Mononuclear cell (primary cell): ENCODE results near the gene GSK3B. TPM values are rescaled to one million over a fixed set of nuclear protein-coding genes. Genes with fewer than 3 reads are reported as not detected.

Experiments used
- H3K27me3 ChIP-seq: 2 replicates; pipeline ENCODE4 v1.6.0; 2011; ENCODE audit warnings: low read length, control low read depth; ENCODE audit not compliant: insufficient read depth
- H3K4me1 ChIP-seq: 2 replicates; pipeline ENCODE4 v1.5.1; 2011; ENCODE audit warnings: mild to moderate bottlenecking, low read length, control low read depth; ENCODE audit not compliant: insufficient read depth
- H3K4me3 ChIP-seq: 2 replicates; pipeline ENCODE4 v1.5.1; 2011; ENCODE audit warnings: mild to moderate bottlenecking, low read length, moderate library complexity
- H3K9me3 ChIP-seq: 2 replicates; pipeline ENCODE4 v1.5.1; 2011; ENCODE audit warnings: low read depth, mild to moderate bottlenecking, control low read depth, low read length
- total RNA-seq: library from RNA; depleted of rRNA; stranded (reverse); fragments of >200 nt; gene quantifications from one replicate; pipeline ENCODE4 v1.2.3, GENCODE V29; 2012

GSK3B gene
- total RNA-seq, result 41.2 TPM

DNA sequence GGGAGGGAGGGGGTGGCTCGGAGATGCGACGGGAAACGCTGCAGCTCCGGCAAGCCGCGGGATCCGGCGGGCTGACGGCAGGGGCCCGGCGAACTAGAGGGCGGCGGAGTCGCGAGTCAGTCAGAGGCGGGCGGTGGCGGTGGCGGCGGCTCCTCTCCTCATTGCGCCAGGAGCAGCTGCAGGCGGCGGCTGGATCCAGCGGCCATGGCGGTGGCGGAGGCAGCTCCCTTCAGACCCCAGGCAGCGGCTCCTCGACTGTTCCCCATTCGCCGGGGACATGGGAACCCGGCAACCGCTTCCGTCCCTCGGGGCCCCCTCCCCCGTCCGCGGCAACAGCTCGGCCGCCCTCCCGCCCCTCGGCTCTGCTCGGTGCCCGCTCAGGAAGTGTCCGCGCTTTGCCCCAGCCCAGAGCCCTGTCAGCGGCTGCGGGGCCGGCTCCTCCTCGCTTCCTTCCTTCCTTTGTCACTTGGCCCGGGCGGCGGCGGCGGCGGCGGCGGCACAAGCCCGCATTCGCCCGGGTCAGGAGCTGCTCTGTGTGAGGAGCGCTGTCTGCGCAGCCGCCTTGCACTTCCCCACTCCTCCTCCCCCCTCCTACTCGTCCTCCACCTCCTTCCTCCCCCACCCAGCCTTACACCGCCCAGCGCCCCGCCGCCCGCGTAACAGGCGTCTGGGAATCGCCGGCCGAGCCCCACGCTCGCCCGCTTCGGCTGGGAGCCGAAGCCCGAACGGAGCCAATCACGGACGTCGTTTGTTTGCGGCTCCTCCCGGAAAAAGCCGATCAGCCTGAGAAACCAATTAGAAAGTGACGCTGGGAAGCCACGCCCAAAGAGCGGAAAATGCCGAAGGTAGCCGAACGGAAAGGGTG, at the start of gene GSK3B:
Gene GSK3B, minus strand, starts transcription at position 537 of the 865 bp plus-strand sequence. CDS start 1,013 bp downstream, outside the sequence.
- no peaks in the 10 kb centered on the region for H3K27me3 ChIP-seq
- no peaks in the 10 kb centered on the region for H3K9me3 ChIP-seq
- peaks cover 32% of the 10 kb centered on the region for H3K4me1 ChIP-seq
- peak within 1 kb of the TSS; percentile 92 for H3K4me3 ChIP-seq

DNA sequence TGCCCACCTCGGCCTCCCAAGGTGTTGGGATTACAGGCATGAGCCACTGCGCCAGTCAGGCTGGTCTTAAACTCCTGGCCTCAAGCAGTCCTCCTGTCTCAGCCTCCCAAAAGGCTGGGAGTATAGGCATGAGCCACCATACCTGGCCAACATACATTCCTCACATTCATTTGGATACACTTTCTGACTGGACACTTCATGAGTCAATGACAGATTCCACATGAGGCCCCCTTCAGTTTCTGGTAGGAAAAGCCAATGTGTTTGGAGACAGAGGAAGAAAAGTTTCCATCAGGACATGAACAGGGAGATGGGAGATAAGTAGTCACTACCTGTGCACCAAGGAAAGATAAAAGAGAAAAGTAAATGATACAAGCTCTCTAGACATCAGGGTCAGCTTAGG, 49.4 kb upstream of the GSK3B start:
- no peaks in the 10 kb centered on the region for H3K27me3 ChIP-seq
- peaks cover 5% of the 10 kb centered on the region for H3K4me1 ChIP-seq
- H3K4me3 ChIP-seq, result no peak overlapping the region
- no peaks in the 10 kb centered on the region for H3K9me3 ChIP-seq

DNA sequence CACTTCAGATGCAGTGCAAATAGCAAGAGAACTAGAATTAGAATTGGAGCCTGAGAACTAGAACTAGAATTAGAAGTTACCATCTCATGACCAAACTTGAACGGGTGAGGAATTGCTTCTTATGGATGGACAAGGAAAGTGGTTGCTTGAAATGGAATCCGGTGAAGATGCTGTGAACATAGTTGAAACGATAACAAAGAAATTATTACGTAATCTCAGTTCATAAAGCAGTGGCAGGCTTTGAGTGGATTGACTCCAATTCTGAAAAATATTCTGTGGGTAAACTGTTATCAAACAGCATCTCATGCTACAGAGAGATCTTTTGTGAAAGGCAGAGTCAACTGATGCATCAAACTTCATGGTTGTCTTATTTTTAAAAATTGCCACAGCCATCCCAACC, 48.0 kb upstream of the GSK3B start:
- Histone ChIP-seq H3K4me1 (no peaks in the 10 kb centered on the region), H3K9me3 (no peaks in the 10 kb centered on the region), H3K27me3 (no peaks in the 10 kb centered on the region), H3K4me3 (no peak overlapping the region)

DNA sequence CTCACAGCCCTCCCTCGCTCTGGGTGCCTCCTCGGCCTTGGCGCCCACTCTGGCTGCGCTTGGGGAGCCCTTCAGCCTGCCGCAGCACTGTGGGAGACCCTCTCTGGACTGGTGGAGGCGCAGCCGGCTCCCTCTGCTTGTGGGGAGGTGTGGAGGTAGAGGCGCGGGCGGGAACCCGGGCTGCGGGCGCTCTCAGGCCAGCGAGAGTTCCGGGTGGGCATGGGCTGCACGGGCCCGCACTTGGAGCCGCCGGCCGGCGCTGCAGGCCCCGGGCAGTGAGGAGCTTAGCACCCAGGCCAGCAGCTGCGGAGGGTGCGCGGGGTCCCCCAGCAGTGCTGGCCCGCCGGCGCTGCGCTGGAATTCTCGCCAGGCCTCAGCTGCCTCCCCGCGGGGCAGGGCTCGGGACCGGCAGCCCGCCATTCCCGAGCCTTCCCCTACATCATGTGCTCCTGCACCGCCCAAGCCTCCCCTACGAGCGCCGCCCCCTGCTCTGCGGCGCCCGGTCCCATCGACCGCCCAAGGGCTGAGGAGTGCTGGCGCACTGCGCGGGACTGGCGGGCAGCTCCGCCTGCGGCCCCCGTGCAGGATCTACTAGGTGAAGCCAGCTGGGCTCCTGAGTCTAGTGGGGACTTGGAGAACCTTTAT, 46.0 kb upstream of the GSK3B start:
- Histone ChIP-seq H3K4me3 (no peak overlapping the region), H3K27me3 (no peaks in the 10 kb centered on the region), H3K9me3 (no peaks in the 10 kb centered on the region), H3K4me1 (no peaks in the 10 kb centered on the region)

DNA sequence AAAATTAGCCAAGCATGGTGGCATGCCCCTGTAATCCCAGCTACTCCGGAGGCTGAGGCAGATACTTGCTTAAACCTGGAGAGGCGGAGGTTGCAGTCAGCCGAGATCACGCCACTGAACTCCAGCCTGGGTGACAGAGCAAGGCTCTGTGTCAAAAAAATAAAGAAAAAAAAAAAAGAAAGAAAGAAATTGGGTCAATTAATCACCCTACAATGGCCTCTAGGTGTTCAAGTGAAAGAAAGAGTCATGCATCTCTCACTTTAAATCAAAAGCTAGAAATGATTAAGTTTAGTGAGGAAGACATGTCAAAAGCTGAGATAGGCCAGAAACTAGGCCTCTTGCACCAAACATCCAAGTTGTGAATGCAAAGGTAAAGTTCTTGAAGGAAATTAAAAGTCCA, 44.9 kb upstream of the GSK3B start:
- no peaks in the 10 kb centered on the region for H3K9me3 ChIP-seq
- no peaks in the 10 kb centered on the region for H3K27me3 ChIP-seq
- no peaks in the 10 kb centered on the region for H3K4me1 ChIP-seq
- no peak overlapping the region for H3K4me3 ChIP-seq

DNA sequence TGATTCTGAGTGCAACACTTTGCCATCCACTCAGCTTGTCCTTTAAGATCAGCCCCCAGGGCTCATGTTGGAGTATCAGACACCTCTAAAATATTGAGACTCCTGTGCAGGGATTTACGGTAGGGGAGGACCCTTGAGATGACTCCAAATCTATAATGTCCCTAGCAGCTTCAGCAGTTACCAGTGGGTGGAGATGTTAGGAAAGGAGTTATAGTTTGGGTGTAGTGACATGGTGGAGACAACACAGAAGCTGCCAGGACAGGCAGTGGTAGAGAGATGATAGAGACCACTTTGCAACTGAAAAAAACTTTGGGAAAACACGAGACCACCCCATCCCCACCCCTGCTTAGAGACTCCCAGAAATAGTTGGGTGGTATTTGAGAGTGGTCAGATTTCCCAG, 43.3 kb upstream of the GSK3B start:
- no peaks in the 10 kb centered on the region for H3K27me3 ChIP-seq

DNA sequence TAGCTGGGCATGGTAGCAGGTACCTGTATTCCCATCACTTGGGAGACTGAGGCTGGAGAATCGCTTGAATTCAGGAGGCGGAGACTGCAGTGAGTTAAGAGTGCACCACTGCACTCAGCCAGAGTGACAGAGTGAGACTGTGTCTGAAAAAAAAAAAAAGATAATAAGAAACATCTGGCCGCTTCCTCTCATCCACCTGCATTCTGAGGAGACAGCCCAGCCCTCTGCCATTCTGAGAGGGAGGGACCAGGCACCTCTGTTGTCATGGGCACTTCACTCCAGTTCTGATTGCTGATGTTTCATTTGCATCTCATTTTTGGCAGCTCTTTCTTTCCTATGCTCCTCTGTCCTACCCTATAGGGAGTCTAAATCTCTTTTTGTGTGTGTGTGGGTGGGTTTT, 36.4 kb upstream of the GSK3B start:
- H3K4me1 ChIP-seq, result no peaks in the 10 kb centered on the region
- H3K4me3 ChIP-seq, result no peak overlapping the region
- no peaks in the 10 kb centered on the region for H3K27me3 ChIP-seq
- no peaks in the 10 kb centered on the region for H3K9me3 ChIP-seq

More for the DNA sequence above, 43.3 kb upstream of the GSK3B start:
- Histone ChIP-seq H3K4me3 (no peak overlapping the region), H3K4me1 (no peaks in the 10 kb centered on the region), H3K9me3 (no peaks in the 10 kb centered on the region)

DNA sequence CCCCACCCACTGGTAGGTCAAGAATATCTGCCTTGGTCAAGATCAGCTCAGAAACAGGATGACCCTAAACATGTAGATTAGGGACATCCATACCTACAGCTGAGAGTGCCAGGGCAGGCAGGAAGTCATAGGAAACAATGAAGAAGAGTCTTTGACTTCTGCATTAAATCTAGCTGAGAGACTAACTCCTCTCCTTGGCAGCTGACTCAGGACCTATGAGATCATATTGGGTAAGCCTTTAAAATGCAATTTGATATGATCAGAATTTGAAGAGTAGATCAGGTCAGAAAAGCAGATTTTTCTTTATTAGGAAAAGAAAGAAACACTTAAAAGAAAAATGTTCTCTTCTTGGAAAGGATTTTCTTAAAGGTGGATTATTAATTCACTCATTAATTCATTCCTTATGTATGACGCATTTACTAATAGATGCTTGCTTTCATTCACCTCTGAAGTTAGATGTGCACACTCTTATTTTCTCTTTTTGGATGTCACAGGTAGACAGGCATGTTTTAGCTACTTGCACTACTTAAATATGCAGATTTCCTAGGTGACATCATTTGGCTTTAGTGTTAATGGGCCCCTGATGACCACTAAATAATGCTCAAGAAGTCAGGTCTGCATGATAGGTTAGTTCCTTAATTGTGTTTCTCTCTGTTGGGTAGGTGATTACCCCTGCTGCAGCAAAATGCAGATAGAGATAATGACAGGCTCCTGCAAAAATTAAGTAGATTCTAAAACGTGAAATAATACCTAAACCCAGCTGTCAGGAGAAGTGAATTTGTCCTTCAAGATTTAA, 35.7 kb upstream of the GSK3B start:
- H3K4me1 ChIP-seq, result no peaks in the 10 kb centered on the region
- H3K4me3 ChIP-seq, result no peak overlapping the region
- no peaks in the 10 kb centered on the region for H3K9me3 ChIP-seq
- H3K27me3 ChIP-seq, result no peaks in the 10 kb centered on the region

DNA sequence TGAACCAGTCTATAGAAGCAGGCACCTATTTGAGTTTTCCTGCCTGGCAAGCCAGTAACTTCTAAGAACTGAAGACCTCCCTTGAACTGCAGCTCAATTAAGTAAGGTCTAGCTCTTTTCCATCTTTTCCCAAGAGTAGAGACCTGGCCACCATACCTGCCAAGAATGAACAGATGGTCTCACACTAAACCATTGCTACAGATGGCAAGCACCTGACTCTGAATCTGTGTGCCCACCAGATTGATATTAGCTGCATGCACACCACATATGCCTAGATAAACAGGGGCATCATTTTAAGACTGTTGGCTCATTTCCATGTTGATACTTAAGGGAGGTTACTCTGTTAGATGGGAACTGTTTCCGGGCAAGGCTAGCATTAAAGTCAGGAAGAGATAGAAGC, 34.8 kb upstream of the GSK3B start:
- no peak overlapping the region for H3K4me3 ChIP-seq
- no peaks in the 10 kb centered on the region for H3K9me3 ChIP-seq
- H3K27me3 ChIP-seq, result no peaks in the 10 kb centered on the region
- H3K4me1 ChIP-seq, result no peaks in the 10 kb centered on the region

DNA sequence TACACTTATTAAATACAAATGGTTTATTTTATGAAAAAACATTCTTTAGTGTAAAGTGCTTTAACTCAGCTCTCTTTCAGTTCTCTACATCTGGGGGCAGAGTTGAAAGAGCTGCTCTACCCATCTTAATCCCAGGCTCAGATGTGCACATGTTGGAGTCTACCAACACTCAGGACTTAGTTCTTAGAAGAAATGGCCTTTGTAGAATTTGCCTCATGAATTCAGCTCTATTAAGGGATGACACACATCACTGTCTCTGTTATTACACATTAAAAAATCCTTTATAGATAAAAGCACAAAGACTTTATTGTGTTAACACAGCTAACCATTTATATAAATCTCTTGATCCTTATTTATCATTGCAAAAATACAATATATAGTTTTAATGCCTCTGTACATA, 31.7 kb upstream of the GSK3B start:
- Histone ChIP-seq H3K4me1 (no peaks in the 10 kb centered on the region), H3K27me3 (no peaks in the 10 kb centered on the region), H3K4me3 (no peak overlapping the region), H3K9me3 (no peaks in the 10 kb centered on the region)

DNA sequence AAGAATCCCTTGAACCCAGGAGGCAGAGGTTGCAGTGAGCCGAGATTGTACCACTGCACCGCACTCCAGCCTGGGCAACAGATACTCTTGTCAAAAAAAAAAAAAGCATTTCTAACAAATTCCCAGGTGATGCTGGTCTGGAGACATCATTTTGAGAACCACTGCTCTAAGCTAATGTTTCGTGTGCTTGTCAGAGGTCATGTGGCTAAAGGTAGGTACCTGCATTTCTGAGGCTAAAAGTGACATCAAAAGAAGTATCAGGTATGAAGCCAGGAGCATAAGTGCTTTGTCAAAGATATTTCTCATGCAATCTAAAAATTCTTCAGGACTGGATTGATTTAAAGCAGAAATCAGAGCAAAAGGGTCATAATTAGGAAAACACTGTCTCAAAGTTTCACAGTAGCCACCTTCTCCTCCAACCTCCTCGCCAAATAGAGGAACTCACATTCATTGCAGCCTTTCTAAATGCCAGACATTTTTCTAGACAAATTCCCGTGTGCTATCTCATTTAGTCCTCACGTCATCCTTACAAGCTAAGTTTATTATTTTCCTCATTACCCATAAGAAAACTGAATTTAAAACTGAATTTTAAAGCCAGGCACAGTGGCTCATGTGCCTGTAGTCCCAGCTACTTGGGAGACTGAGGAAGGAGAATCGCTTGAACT, 25.7 kb upstream of the GSK3B start:
- no peaks in the 10 kb centered on the region for H3K27me3 ChIP-seq
- H3K4me3 ChIP-seq, result no peak overlapping the region
- no peaks in the 10 kb centered on the region for H3K9me3 ChIP-seq
- no peaks in the 10 kb centered on the region for H3K4me1 ChIP-seq

DNA sequence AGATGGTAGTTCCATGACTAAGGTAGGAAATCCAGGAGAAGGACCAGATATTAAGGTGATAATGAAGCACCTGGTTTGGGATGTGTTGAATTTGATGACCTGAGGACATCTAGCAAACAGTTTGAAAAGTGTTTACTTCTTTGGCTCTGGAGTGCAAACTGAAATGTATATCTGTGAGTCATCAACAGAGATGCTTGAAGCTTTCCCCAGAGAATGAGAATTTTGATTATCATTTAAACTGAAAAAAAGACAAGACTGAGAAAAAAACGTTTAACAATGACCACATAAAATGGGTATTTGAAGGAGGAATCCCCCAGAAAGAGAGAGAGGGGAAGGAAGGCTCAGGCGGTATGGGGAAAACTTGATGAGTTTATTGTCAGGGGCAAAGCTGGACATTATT, 20.7 kb upstream of the GSK3B start:
- no peaks in the 10 kb centered on the region for H3K9me3 ChIP-seq
- no peaks in the 10 kb centered on the region for H3K4me1 ChIP-seq
- H3K4me3 ChIP-seq, result no peak overlapping the region
- no peaks in the 10 kb centered on the region for H3K27me3 ChIP-seq

DNA sequence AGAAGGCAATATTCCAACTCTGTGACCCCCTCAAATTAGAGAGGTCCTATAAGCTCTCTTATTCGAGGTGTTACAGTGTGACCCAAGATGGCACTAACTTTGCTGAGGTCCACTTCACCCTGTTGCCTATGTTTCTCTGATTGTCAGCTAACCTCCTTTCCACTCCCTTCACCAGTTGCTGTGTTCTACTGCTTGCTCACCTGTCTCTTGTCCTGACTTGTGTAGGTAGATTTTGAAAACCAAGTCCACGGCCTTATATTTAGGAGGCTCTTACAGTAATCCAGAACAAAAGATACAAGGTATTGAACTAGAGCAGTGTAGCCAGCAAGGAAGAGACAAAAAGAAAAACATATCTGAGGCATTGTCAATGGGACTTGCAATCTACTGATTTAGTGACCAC, 20.1 kb upstream of the GSK3B start:
- no peaks in the 10 kb centered on the region for H3K27me3 ChIP-seq
- H3K4me1 ChIP-seq, result no peaks in the 10 kb centered on the region
- H3K4me3 ChIP-seq, result no peak overlapping the region
- H3K9me3 ChIP-seq, result no peaks in the 10 kb centered on the region

DNA sequence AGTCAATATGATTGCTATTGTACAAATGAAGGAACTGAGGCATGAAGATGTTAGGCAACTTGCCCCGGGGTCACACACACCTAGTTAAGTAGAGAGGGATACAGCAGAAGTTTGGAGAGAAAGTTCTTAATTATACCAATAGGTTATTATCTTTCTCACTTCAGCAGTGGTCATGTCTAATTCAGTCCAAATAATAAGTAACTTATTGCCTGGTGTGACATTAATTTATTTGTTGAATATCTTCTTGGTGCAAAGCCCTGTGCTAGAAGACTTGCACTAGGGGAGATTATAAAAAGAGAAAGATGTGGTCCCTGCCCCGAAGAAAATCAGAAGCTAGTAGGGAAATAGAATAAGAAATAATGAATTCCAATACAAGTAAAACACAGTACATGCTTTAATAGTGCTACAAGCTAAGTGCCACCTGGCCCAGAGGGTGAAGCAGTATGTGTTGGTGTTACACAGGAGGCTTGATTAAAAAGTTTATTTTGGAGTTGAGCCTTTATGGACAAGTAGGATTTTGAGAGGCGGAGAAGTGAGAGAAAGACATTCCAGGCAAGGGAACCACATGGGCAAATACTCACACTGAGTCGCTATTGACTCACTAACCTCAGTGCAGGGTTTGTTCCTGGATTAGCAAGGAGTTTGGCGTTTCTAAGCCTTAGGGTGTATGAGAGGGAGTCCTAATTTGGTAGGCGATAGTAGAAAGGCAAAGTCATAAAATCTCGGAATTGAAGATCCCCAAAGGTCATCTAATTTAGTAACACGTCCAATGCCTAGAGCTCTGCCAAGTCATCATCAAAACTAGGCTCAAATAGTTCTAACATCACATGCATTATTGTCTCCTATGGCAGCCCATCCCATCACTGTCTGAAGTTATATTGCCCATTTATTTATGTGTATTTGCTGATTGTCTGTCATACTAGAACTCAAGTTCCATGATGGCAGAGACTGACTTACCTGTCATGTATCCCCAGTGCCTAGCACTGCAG, 19.2 kb upstream of the GSK3B start:
- H3K27me3 ChIP-seq, result no peaks in the 10 kb centered on the region
- no peak overlapping the region for H3K4me3 ChIP-seq
- no peaks in the 10 kb centered on the region for H3K9me3 ChIP-seq
- no peaks in the 10 kb centered on the region for H3K4me1 ChIP-seq
